Cerebellar cortex (tissue), 1 donor: ENCODE measurements around the gene FPR1.
"Not testable (repeated sequence)": the region's sequence is repeated elsewhere in the genome, so short reads cannot be mapped to it uniquely, and the experiment has no call there.

Experiments used
- DNase-seq: peaks from one replicate; pipeline ENCODE4 v3.0.0-alpha.2; 2015; ENCODE audit warnings: low spot score

The FPR1 gene

GRCh38 chr19:51779703-51780102 is 28.0 kb upstream of the FPR1 start:
- DNase-seq: no peak

GRCh38 chr19:51779181-51779580 is 27.5 kb upstream of the FPR1 start:
- no peak for DNase-seq

GRCh38 chr19:51777570-51778462 is 26.1 kb upstream of the FPR1 start:
- peak; percentile 89 for DNase-seq

- DNase-seq: not testable (repeated sequence)
These were observed 24.9 kb upstream of the FPR1 start for GRCh38 chr19:51776561-51776960.

GRCh38 chr19:51772977-51773376 is 21.3 kb upstream of the FPR1 start:
- DNase-seq: no peak

GRCh38 chr19:51771376-51772130 is 19.9 kb upstream of the FPR1 start:
- DNase-seq: no peak

GRCh38 chr19:51766461-51766860 is 14.8 kb upstream of the FPR1 start:
- no peak for DNase-seq

GRCh38 chr19:51765086-51765485 is 13.4 kb upstream of the FPR1 start:
- DNase-seq: no peak

GRCh38 chr19:51761696-51762095 is 10.0 kb upstream of the FPR1 start:
- DNase-seq: no peak

- DNase-seq: no peak
These were observed 9.1 kb upstream of the FPR1 start, which contains the start of gene FPR2 for GRCh38 chr19:51760697-51761356. Gene FPR2 (plus strand): TSS chr19:51761180. CDS start chr19:51768659, 7,479 bp downstream.

GRCh38 chr19:51755571-51755970 is 3.9 kb upstream of the FPR1 start:
- no peak for DNase-seq

- no peak for DNase-seq
These were observed 3.1 kb upstream of the FPR1 start for GRCh38 chr19:51754770-51755169.

- no peak for DNase-seq
These were observed 2.4 kb upstream of the FPR1 start for GRCh38 chr19:51754109-51754508.

GRCh38 chr19:51750400-51751094 is 1.1 kb downstream of the FPR1 start:
- no peak for DNase-seq

- no peak for DNase-seq
These were observed 1.7 kb downstream of the FPR1 start for GRCh38 chr19:51749979-51750378.

GRCh38 chr19:51746731-51747130 is 4.9 kb downstream of the FPR1 start:
- no peak for DNase-seq

GRCh38 chr19:51743405-51743804 is 8.3 kb downstream of the FPR1 start:
- DNase-seq: no peak

- DNase-seq: no peak
These were observed 8.9 kb downstream of the FPR1 start for GRCh38 chr19:51742789-51743188.

- no peak for DNase-seq
These were observed 11.3 kb downstream of the FPR1 start for GRCh38 chr19:51740356-51740755.

- no peak for DNase-seq
These were observed 12.0 kb downstream of the FPR1 start for GRCh38 chr19:51739466-51740213.

- not testable (repeated sequence) for DNase-seq
These were observed 13.2 kb downstream of the FPR1 start for GRCh38 chr19:51738523-51738922.
